Measurements from ENCODE around the gene GDF15. TPM values are rescaled to one million over a fixed set of nuclear protein-coding genes. Genes with fewer than 3 reads are reported as not detected.

GDF15 gene
- total RNA-seq, 1 experiment from 2014 or later, result 425 TPM

DNA sequence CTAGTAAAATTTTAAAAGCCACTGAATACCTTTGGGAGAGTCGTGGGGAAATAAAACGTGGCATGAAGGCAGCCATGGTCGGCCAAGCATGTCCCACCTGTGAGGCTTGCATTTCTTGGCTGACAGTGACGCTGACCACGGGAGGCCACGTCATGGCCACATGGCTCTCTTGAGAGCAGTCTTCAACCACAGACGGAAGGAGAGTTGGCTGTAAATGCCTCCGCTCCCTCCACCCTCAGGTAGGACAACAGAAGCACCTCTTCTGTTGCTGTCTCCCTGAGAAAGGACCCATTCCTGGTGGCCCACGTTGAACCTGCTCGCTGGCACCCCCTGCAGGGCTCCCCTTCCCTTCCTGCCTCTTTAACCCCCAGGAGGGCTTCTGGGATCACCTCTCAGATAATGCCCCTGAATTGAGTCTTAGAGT is 22.1 kb downstream of the GDF15 start:
- Histone ChIP-seq H3K4me2 (ENCODE audit: low read length) (no peak overlapping the region), H3K79me2 (ENCODE audit: insufficient read depth, low read length) (no peaks in the 10 kb centered on the region)
- POLR2A ChIA-PET, result no interaction called here

More for the DNA sequence above, 22.1 kb downstream of the GDF15 start:
- peak; percentile 69 to 84 (median 73) for TF ChIP-seq CTCF (IDR thresholded peaks at IDR 0.05 in 2 of 3, conservative IDR thresholded peaks at IDR 0.05 in 1 of 3; ENCODE audit: borderline replicate concordance in 1 of 3, insufficient read depth in 1 of 3, low read depth in 2 of 3, low read length in 2 of 3)
- no peak for TF ChIP-seq TCF7L2 (IDR thresholded peaks at IDR 0.05; ENCODE audit: borderline replicate concordance, extremely low read depth, insufficient read depth, insufficient read length)
- no peak for TF ChIP-seq CBX3 (IDR thresholded peaks at IDR 0.05; ENCODE audit: low read depth)
- TF ChIP-seq RAD21 (IDR thresholded peaks at IDR 0.05; ENCODE audit: low read depth), result peak; percentile 75
- Histone ChIP-seq H3K9me3 (ENCODE audit: control insufficient read depth in 1 of 2, insufficient read depth in 1 of 2, low read depth in 1 of 2, low read length in 2 of 2) (no peaks in the 10 kb centered on the region), H3K9me2 (ENCODE audit: insufficient read depth) (no peaks in the 10 kb centered on the region), H3K4me3 (replicated peaks in 1 of 2; ENCODE audit: low read depth in 1 of 2, low read length in 2 of 2) (no peak overlapping the region), H3K27me3 (ENCODE audit: insufficient read depth, low read length) (no peaks in the 10 kb centered on the region), H4K20me1 (ENCODE audit: insufficient read depth) (no peaks in the 10 kb centered on the region), H3K9ac (ENCODE audit: low read length) (no peak overlapping the region), H3K36me3 (ENCODE audit: control insufficient read depth in 1 of 2, insufficient read depth in 2 of 2, low read length in 2 of 2) (no peaks in the 10 kb centered on the region), H3K4me1 (ENCODE audit: control insufficient read depth in 1 of 2, insufficient read depth in 2 of 2, low read length in 2 of 2) (peaks cover 9 to 30% of the 10 kb centered on the region in 2 experiments; a peak in 3 of 4 replicates), H3K27ac (ENCODE audit: low read depth, low read length) (peak overlapping the region; percentile 4; the same call in 1 of the 2 replicates), H2AFZ (ENCODE audit: low read depth, low read length, poor library complexity, severe bottlenecking) (peak overlapping the region; percentile 35)
- BruUV-seq (replicated peaks), result no TSS peak
- CTCF ChIA-PET, result no interaction called here
- ATAC-seq (peak; percentile 51), DNase-seq (ENCODE audit: low read depth, low spot score) (no peak)
- RAD21 ChIA-PET (ENCODE audit: low non-redundant PET in 1 of 2, low total read pairs in 2 of 2, uncharacterized antibody in 2 of 2, unreplicated experiment in 2 of 2), result no interaction called here
- intact Hi-C loops (cut with micrococcal nuclease), result no loop called here

All from HCT116 (cell line).